Psoas muscle (tissue), 8 donors: Measurements from ENCODE around the gene NRN1L. TPM values are rescaled to one million over a fixed set of nuclear protein-coding genes. Genes with fewer than 3 reads are reported as not detected.

Source experiments
- ATAC-seq, 4 donors: fragments of 200-7000 bp; cut with Tn5 transposase; one replicate each; pipeline ENCODE4 v1.9.1; 2020; ENCODE audit warnings: moderate library complexity in 3 of 4, mild to moderate bottlenecking in 2 of 4
- DNase-seq, 2 donors: peaks; one replicate each; pipeline ENCODE4 v3.0.0-alpha.2; 2020
- H3K27ac ChIP-seq: fragments of 200-600 bp; one replicate; pipeline ENCODE4 v1.8.0; 2022
- H3K27me3 ChIP-seq, 3 donors: fragments of 200-600 bp in 1 of 3; one replicate each; pipeline versions ENCODE4 v1.6.1 to v1.8.0; 2013 to 2022; ENCODE audit warnings: low read length in 2 of 3, mild to moderate bottlenecking in 2 of 3, moderate library complexity in 1 of 3; ENCODE audit not compliant: insufficient read depth in 3 of 3
- H3K36me3 ChIP-seq, 2 donors: fragments of 200-600 bp in 1 of 2; one replicate each; pipeline versions ENCODE4 v1.6.1 to v1.8.0; 2013 to 2022; ENCODE audit warnings: low read depth in 1 of 2, mild to moderate bottlenecking in 1 of 2, moderate library complexity in 1 of 2; ENCODE audit not compliant: insufficient read depth in 1 of 2
- H3K4me1 ChIP-seq: fragments of 200-600 bp; one replicate; pipeline ENCODE4 v1.8.0; 2022
- H3K4me3 ChIP-seq: fragments of 200-600 bp; one replicate; pipeline ENCODE4 v1.8.0; 2022; ENCODE audit warnings: mild to moderate bottlenecking
- H3K9me3 ChIP-seq: fragments of 200-600 bp; one replicate; pipeline ENCODE4 v1.8.0; 2022
- WGBS, 3 donors: extraction: QIAGEN DNeasy Blood & Tissue Kit; methylation state at CpG; one replicate each; pipeline versions ENCODE4 v1.1.6 to v1.1.7; 2013; 5-methylcytosine and 5-hydroxymethylcytosine counted together
- intact Hi-C, 2 donors: fragments of 100-400 bp; cut with DNase I; formaldehyde crosslinking; loops; one replicate each; pipeline versions ENCODE4 v1.11.0 to v1.14.2; 2022
- polyA plus RNA-seq, 3 donors: library from polyadenylated mRNA; stranded (reverse); fragments of 200-250 nt; gene quantifications; one replicate each; pipeline ENCODE4 v1.2.3, GENCODE V29; 2013
- total RNA-seq, 4 donors: library from RNA; stranded (reverse); fragmentation: NEBNext Ultra II Directional in 2 of 4; extraction: Animal tissue kit (Norgen Biotek cat#: 25700) in 2 of 4; gene quantifications; one replicate each; pipeline versions ENCODE4 v1.2.1 to v1.2.4, GENCODE V29; 2021 to 2023
- TF ChIP-seq, protein P1 (sequence below): fragments of 200-600 bp; IDR thresholded peaks from one replicate; pipeline ENCODE4 v1.8.0; 2022; ENCODE audit warnings: antibody characterized with exemption
- donor health status: healthy with polysubstance abuse.
- donor health status: DM: no; HTN: no; CAD: no; lungs with moderate emphysema.
- donor health status: Bipolar disorder and iron deficiency.
- donor health status: healthy.
- donor health status: DM: yes; HTN: yes; CAD: no.
- donor health status: DM: no; HTN: no; CAD: no.
- donor health status: DM: no; HTN: no; CAD: no.
- donor health status: DM: yes; HTN: yes; CAD: no.

NRN1L gene
- total and polyA plus RNA-seq, 7 donors, result 0.23 to 1.1 (median 0.38) TPM; not detected in 2

DNA sequence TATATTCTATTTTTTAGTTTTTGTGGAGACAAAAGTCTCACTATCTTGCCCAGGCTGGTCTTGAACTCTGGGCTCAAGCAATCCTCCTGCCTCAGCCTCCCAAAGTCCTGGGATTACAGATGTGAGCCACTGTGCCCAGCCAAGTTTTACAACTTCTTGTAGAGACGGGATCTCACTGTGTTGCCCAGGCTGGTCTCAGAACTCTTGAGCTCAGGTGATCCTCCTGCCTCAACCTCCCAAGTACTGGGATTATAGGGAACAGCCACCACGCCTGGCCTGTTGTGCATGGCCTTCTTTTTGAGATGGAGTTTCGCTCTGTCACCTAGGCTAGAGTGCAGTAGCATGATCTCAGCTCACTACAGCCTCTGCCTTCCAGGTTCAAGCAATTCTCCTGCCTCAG, 31.0 kb upstream of the NRN1L start:
- intact Hi-C loops, result no loop called here
- no peak for DNase-seq
- Histone ChIP-seq H3K4me3 (no peak overlapping the region), H3K27me3 (no peaks in the 10 kb centered on the region), H3K9me3 (no peaks in the 10 kb centered on the region), H3K27ac (no peak overlapping the region), H3K36me3 (peaks cover 0 to 19% of the 10 kb centered on the region in 2 donors), H3K4me1 (peaks cover 48% of the 10 kb centered on the region)
- ATAC-seq, result no peak
- TF ChIP-seq, protein P1, sequence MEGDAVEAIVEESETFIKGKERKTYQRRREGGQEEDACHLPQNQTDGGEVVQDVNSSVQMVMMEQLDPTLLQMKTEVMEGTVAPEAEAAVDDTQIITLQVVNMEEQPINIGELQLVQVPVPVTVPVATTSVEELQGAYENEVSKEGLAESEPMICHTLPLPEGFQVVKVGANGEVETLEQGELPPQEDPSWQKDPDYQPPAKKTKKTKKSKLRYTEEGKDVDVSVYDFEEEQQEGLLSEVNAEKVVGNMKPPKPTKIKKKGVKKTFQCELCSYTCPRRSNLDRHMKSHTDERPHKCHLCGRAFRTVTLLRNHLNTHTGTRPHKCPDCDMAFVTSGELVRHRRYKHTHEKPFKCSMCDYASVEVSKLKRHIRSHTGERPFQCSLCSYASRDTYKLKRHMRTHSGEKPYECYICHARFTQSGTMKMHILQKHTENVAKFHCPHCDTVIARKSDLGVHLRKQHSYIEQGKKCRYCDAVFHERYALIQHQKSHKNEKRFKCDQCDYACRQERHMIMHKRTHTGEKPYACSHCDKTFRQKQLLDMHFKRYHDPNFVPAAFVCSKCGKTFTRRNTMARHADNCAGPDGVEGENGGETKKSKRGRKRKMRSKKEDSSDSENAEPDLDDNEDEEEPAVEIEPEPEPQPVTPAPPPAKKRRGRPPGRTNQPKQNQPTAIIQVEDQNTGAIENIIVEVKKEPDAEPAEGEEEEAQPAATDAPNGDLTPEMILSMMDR, result no peak
- WGBS, 3 donors, result 94 to 98% (median 98%) methylated on average over 3 of the region's 3 CpGs

DNA sequence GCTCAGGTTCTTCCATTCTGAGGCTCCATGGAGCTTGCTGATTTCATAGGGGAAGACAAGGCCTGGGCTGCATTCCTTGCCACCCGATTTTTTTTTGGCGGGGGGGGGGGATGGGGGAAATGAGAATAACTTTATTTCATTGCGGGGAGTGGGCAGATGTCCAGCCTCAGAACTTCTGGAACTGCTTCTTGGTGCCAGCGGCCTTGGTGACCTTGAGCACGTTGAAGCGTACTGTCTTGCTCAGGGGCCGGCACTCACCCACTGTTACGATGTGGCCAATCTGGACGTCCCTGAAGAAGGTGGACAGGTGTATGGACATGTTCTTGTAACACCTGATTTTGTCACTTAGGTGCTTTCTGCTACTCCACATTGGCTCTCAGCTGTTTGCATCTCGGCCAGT, 28.9 kb upstream of the NRN1L start:
- Histone ChIP-seq H3K9me3 (no peaks in the 10 kb centered on the region), H3K4me3 (no peak overlapping the region), H3K27me3 (no peaks in the 10 kb centered on the region), H3K36me3 (peaks cover 0 to 22% of the 10 kb centered on the region in 2 donors), H3K4me1 (peaks cover 61% of the 10 kb centered on the region), H3K27ac (peak overlapping the region; percentile 87)
- peak in 1 of 2 donors; percentile 49 for DNase-seq
- no peak for ATAC-seq
- WGBS, 3 donors, result 40 to 44% (median 42%) methylated on average over 9 to 10 of the region's 10 CpGs
- intact Hi-C loops, result no loop called here
- TF ChIP-seq, protein P1, result no peak

- no peak for ATAC-seq
- no peak overlapping the region for H3K4me3 ChIP-seq
- H3K27me3 ChIP-seq, result no peaks in the 10 kb centered on the region
- peaks cover 74% of the 10 kb centered on the region for H3K4me1 ChIP-seq
- H3K36me3 ChIP-seq, result peaks cover 0 to 17% of the 10 kb centered on the region in 2 donors
- intact Hi-C loops, result no loop called here
- H3K27ac ChIP-seq, result peak overlapping the region; percentile 87
- 74 to 84% (median 81%) methylated on average over 5 of the region's 5 CpGs for WGBS, 3 donors
- H3K9me3 ChIP-seq, result no peaks in the 10 kb centered on the region
- TF ChIP-seq, protein P1, result no peak
- peak in 1 of 2 donors; percentile 47 for DNase-seq
Measured at GRCh38 chr16:67856927-67857546, 27.6 kb upstream of the NRN1L start.

DNA sequence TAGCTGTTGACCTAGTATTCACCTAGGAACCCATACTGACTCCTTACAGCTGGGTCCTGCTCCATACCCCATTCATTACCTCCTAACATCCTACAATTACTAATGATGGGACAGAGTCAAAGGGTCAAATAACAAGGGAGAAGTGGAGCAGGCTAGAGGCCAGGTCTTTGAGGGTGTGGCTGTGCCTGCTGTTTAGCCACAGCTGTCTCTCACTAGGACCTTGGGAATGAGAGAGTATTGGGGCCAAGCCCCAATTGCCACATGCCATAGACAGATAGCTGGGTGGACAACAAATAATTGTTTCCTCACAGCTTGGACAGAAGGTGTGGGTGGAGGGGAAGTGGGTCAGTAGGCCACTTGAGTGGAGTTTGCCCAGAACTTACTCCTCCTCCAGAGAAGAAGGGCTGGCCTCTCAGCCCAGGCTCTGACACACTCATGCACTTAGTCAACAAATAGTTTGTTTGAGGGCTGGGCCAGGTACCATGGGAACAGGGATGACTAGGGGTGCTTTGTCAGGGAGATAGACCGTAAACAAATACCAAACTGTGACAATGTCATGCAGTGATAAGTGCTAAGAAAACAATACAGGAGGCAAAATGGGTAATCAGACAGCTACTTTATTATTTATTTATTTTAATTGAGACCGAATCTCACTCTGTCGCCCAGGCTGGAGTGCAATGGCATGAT, 27.0 kb upstream of the NRN1L start:
- Histone ChIP-seq H3K4me3 (no peak overlapping the region), H3K27me3 (no peaks in the 10 kb centered on the region), H3K9me3 (no peaks in the 10 kb centered on the region), H3K4me1 (peaks cover 80% of the 10 kb centered on the region), H3K27ac (peak overlapping the region; percentile 87), H3K36me3 (peaks cover 0 to 17% of the 10 kb centered on the region in 2 donors)
- peak; percentile 83 to 92 for DNase-seq
- intact Hi-C loops, result no loop called here
- WGBS, 3 donors, result 20 to 33% (median 23%) methylated on average over 3 of the region's 3 CpGs
- TF ChIP-seq, protein P1, result no peak
- peak; percentile 91 to 95 (median 92) for ATAC-seq
